ENCODE measurements around the gene ZNF202.

Gene ZNF202

DNA sequence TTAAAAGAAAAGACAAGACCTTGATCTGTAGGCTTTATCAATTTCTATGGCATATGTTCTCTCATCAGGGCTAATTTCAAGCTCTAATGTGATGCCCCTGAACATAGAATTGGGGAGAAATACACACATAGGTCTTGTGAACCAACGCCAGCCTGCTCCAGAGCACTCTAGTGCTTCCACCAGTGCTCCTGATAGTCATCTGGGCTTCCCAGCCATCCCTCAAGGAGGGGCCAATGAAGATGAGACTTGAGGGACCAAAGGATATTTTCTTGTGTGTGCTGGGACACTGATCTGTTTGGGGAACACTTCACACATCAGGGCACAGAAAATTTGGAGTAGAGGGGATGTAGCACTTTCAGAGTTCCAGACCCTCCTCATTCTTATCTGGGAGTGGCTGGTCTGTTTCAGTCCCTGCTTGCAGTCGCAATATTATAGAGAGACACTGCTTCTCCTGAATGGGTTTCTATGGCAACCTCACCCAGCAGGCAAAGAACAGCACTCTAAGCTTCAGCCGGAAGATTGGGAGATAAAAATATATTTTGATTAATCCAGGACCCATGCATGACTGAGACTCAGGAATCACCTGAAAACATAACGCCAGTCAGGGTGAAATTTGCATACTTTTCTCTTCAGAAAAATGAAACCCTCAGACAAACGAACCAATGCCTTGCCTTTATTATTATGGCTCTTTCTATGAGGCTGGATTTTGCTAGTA, 58.6 kb downstream of the ZNF202 start:
- DNase-seq: peak; percentile 5

DNA sequence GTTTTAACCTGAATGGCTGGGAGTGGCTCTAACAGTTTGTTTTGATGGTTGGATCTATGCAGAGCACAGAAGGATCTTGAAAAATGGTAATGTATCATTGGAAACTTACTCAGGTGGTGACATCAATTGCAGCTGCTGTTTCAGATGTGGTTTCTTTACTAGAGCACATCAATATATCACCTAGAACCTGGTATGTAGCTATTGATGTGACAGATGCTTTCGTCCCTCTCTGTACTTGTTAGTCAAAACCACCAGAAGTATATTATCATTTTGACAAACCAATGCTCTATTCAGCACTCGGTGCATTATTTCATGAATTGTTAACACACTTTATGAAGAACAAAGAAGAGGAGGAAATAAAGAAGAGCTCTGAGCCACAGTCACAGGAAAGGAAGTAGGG, 60.4 kb downstream of the ZNF202 start:
- DNase-seq: no peak

DNA sequence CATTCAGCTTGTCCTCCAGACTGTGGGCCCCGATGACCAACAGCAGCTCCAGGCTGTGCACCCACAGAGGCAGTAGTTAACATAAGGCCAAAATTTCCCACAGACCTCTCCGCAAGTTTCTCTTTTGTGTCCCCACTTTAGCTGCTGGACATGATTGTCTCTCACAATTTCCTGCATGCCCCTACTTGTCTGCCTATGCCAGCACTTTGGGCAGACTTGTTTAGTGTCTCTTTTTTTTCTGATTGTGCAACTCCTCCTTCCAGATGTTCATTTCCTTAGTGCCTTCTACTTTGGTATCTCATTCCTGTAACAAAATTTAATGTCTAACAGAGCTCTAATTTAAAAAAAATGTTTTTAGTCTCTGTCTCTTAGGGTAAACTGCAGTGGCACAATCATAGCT, 63.2 kb downstream of the ZNF202 start:
- DNase-seq: no peak

DNA sequence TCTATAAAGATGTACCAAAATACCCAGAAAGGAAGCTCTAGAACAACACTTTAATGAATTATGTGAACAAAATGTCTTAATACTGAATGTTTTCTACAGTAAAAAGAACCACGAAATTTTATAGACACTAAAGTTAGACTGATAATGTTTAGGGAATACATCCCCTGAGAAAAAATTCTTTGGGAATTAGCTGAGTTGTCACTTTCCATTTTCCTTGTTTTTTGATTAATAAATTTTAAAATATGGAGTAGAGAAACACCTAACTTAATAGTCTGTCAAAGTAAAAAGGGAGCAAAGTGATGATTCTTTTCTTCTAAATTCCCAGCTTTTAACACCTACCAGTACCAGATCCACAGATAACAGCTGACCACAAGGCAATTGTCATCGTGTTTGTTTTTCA, 64.0 kb downstream of the ZNF202 start:
- DNase-seq: no peak

DNA sequence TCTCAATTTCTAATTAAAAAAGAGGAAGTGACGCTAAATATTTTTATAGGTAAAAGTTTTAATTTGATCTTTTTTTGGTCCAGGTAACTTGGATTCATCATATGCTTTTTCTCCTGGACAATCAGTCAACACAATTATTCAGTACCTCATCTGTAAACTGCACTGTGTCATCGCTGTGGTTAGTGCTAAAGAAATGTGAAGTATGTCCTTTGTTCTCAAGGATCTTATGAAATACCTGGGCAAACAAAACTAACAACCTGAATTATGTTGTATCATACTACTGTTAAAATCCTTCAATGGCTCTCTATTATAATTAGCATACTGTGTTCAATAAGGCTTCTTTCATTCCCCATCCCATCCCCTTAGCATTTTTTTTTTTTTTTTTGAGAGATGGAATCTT, 67.2 kb downstream of the ZNF202 start:
- DNase-seq: peak; percentile 4
